GM21825 (cell line): ENCODE data around the gene VDAC2.
A peak's percentile ranks its signal among the peaks of the same experiment; 100 is the strongest.

Experiments
- ATAC-seq: cut with Tn5 transposase; IDR thresholded peaks from one replicate; pipeline ENCODE4 v1.9.1; 2021; ENCODE audit warnings: mild to moderate bottlenecking, moderate library complexity; ENCODE audit not compliant: unreplicated experiment

Gene VDAC2

DNA sequence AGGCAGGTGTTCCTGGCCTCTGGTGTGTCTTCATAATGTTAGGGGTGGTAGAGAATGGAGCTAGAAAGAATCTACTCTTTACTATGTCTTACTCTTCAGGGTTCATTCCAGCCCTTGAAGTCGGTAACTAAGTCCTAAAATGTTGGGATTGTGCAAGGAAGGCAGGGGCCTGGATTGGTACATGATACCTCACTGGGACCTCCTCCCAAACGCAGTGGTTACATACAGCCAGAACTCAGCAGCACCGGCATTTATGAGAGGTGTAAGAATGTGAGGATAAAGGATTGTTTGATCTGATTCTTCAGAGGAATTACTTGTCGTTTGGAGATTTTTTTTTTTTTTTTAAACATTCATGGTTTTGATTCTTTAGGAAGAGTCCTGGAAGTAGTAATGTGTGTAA is 18.2 kb downstream of the VDAC2 start:
- no peak for ATAC-seq

DNA sequence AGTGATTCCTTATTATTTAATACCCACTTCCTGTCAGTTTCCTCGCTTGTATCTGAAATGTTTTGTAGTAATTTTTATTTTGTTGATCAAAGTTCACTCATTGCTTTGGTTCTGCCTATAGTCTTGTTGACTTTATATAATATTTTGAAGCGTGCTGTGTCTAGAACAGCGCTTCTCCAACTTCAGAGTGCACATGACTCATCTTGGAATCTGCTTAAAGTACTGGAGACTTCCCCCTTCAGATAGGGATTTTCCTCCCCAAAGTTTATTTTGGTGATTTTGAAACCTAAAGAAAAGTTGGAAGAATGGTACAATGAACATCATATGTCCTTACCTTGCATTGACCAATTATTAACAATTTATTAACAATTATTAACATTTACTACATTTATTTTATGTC is 19.4 kb downstream of the VDAC2 start:
- ATAC-seq: no peak

GRCh38 chr10:75230600-75231038 is 20.0 kb downstream of the VDAC2 start:
- ATAC-seq: peak; percentile 38

- ATAC-seq: no peak
These were observed 21.3 kb downstream of the VDAC2 start for GRCh38 chr10:75231672-75232581.

GRCh38 chr10:75233444-75234016 is 22.9 kb downstream of the VDAC2 start:
- no peak for ATAC-seq

- peak; percentile 44 for ATAC-seq
These were observed 23.6 kb downstream of the VDAC2 start for GRCh38 chr10:75234017-75234682.

DNA sequence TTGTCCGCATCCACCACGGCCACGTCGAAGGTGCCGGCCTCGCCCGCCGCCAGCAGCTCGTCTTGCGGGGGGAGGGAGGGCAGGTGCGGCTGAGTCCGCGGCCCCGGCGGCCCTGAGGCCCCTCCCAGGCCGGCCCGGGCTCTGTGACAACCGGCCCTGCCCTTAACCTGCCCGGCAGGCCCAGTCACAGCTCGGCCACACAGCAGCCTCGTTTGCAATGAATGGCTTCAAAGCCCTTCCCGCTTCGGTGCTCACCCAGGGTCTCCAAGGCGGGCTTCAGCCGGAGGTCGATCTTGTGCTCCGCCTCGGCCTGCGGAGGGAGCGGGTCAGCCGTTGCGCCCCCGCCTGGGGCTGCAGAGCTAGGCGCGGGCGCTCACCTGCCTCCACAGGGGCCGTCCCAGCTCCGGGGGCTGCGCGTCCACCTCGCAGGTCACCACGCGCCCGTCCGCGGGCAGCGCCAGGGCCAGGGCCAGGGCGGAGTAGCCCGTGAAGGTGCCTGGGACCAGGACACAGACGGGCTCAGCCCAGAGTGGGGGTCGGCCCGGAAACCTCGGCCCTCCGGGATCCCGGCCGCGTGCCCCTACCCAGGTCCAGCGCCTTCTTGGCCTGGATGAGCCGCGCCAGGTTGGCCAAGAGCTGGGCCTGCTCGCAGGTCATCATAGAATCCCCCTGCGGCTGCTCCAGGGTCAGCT is 24.2 kb downstream of the VDAC2 start:
- ATAC-seq: peak; percentile 6

GRCh38 chr10:75235375-75236177 is 25.0 kb downstream of the VDAC2 start, which contains the start of gene COMTD1:
Gene COMTD1, minus strand, starts transcription at chr10:75235957. Its CDS starts 29 bp downstream, at chr10:75235928.
- peak; percentile 72 for ATAC-seq

GRCh38 chr10:75236178-75236825 is 25.7 kb downstream of the VDAC2 start:
- ATAC-seq: no peak

GRCh38 chr10:75238182-75239095 is 27.8 kb downstream of the VDAC2 start:
- no peak for ATAC-seq

- no peak for ATAC-seq
These were observed 28.6 kb downstream of the VDAC2 start for GRCh38 chr10:75239096-75239790.

- ATAC-seq: no peak
These were observed 29.9 kb downstream of the VDAC2 start for GRCh38 chr10:75240329-75241076.

GRCh38 chr10:75243426-75243825 is 32.8 kb downstream of the VDAC2 start:
- ATAC-seq: no peak

GRCh38 chr10:75244487-75245353 is 34.1 kb downstream of the VDAC2 start:
- ATAC-seq: no peak

- no peak for ATAC-seq
These were observed 35.0 kb downstream of the VDAC2 start for GRCh38 chr10:75245354-75246250.
